ENCODE measurements around the gene RAB2B.
"Not testable (repeated sequence)": the region's sequence is repeated elsewhere in the genome, so short reads cannot be mapped to it uniquely, and the experiment has no call there.

The RAB2B gene

DNA sequence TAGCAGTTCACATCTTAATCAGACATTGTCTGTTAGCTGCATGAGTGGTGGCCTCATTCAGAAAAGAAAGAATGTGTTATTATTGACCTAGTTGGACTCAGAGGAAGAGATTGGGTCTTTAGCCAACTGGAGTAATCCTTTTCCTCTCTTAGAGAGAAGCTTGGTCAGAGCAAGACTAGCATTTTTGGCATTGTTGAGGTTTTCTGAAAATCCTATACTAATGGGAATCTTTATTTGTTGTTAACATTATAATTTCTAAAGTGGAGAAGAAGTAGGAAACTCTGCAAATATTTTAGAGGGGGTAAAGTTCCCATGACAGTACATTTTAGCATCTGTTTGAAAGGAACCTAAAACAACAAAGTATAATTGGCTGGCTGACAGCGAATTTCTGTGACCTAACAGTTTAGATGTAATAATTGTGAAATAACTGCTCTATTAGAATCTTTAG is 9.9 kb upstream of the RAB2B start:
- DNase-seq (ENCODE audit: low read depth): no peak

DNA sequence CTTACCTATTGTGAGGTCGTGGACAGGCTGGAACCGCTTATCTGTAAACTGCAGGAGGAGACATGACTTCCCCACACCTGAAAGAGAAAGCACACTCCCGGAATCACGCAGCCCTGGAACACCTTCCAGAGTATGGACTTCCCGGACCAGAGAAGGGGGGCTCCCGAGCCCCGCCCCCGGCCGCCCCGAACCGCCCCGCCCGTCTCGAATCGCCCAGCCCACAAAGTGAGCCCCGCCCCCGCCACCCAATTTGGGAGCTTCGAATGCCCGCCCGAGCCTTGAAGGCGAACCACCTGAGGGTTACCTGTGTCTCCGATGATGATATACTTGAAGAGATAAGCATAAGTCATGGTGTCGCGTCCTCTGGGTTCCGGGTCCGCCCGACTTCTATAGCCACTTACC is 235 bp downstream of the RAB2B start:
- peak; percentile 74 for DNase-seq (ENCODE audit: low read depth)

DNA sequence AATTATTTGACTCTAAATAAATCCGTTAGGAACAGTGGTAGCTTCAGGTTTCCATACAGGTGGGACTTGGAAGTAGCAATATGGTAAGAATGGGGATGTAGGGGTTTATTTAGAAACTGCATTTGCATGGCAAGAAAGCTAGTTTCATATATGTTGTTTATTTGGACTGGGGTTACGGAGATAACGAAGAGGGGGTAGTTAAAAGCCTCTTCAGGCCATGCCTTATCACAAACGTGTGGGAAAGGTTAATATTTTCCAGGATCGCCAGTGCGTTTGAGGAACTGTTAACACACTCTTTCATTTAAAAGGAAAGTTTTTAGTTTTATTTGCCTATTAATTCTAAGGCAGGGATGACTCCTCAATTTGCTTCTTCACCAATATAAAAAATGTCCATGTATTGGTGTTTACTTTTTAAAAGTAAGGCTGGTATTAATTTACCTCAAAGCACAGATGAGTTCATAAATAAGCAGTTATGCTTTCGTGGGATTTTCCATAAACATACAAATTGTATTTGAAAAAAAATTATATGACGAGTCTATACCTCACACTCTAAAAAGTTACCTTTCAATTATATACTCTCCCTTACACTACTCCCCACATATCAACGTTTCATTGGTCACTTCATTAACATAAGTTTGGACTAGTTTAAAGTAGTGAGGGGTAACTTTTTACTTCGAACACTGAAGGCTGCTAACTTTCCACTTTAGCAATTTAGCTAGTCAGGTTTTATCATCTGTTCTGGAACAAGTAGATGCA is 814 bp downstream of the RAB2B start:
- no peak for DNase-seq (ENCODE audit: low read depth)

DNA sequence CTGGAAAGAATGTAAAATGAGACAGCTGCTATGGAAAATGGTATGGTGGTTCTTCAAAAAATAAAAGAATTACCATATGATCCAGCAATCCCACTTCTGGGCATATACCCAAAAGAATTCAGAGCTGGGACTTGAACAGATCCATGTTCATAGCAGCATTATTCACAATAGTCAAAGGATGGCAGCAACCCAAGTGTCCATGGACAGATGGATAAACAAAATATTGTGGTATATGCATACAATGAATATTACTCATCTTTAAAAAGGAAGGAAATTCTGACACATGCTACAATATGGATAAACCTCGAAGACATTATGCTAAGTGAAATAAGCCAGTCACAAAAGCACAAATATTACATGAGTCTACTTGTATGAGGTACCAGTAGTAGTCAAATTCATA is 9.1 kb downstream of the RAB2B start:
- DNase-seq (ENCODE audit: low read depth): no peak

DNA sequence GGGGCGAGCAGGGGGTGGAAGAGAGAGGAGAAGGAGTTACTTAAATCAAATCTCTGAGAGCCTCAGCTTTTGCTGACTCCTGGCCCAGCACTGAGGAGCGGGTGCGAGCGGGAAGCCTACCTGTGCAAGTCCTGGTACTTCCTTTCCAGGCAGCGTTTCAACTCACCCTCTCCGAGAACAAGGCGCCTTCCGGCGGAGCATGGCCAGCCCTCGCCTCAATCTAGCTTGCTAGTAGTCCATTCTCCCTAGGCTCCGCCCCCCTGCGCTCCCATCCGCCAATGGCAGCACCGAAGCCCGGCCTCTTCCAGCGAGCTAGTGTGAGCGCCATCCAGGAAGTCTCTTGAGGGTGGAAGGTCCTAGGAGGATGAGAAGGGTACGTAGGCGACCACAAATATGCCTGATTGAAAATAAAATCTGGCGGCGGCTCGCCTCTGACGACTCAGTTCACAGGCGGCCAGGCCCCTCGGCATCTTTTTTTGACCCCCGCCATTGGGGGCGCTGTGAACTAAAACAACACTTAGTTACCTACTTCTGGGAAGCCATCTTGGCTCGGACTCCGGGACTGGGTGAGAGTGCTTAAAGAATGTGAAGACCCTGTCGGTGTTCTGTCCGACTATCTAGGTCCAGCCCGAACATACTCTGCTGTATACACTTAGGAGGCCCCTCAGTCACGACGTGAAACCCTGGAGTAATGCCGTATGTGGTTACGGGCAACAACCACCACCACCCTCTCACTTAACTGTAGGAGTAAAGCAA is 20.7 kb downstream of the RAB2B start, which contains the start of gene CHD8:
CHD8 (minus strand) TSS at position 212 of the 756 bp plus-strand sequence. CDS start 24,480 bp downstream, outside the sequence.
- DNase-seq (ENCODE audit: low read depth): peak; percentile 98

DNA sequence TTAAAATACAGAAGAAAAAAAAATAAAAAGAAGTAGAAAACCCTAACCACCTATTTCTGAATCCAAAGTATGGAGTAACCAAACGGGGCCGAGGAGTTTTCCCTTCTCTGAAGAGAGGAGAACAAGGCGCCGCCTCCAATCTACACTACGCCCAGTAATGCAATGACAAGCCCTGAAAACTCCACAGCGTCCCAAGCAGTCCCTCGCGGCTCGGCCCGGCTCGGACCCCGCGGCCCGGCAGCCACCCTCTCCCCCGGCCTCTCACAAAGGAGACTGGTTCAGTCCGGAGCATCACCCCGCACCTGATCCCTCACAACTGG is 21.2 kb downstream of the RAB2B start:
- DNase-seq (ENCODE audit: low read depth): no peak

DNA sequence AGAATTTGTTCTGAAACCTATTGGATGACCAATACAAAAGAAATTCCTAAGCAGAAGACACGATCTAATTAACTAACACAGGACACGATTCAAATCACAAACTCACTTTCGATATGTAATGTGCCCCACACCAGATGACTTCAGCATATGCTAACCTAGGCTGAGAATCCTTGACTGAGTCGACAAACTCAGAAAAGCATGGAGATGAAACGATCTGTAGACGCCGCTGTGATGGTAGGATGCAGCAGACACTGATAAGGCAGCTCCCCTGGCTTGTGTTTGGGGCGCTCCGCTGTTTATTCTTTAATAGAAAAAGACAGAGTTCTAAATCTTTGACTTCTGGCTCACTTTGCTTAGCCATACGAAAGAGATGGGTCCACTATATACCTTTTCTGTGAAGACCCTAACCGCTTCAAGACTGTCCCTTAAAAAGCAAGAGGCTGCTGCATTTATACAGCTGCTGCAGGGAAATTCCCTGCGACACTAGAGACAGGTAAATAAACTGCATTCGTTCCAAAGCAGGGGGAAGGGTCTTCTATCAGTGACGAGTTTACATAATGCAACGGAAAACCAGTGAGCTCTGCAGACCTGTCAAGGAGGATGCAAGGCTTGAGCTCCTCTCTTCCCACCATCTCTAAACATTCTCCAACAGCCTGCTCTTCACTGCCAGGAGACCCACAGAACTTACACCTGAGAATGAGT is 21.8 kb downstream of the RAB2B start:
- no peak for DNase-seq (ENCODE audit: low read depth)

DNA sequence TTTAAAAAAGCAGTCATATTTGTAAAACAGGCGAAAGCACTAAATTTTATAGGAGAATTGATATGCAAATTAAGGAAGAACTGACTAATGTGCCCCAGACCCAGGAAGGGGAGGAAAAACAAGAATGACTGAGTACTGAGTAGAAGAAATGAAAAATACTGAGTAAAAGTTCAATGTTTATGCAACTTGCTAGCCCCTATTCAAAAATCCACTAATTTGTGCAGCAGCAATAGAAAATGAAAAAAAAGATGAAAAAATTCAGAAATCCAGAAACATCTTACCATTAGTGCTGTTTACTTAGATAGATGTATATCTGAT is 26.9 kb downstream of the RAB2B start:
- DNase-seq (ENCODE audit: low read depth): no peak

DNA sequence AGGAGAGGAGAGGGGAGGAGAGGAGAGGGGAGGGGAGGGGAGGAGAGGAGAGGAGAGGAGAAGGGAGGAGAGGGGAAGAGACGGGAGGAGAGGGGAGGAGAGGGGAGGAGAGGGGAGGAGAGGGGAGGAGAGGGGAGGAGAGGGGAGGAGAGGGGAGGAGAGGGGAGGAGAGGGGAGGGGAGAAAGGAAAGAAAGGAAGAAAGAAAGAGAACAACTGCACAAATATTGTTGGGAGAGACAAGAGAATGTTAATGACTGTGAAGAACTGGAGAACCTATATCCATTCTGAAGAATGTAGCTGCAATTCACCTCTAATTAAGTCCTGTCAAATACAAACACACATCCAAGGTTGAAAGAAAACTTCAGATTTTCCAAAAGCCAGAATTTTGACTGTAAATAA is 34.1 kb downstream of the RAB2B start:
- not testable (repeated sequence) for DNase-seq (ENCODE audit: low read depth)

DNA sequence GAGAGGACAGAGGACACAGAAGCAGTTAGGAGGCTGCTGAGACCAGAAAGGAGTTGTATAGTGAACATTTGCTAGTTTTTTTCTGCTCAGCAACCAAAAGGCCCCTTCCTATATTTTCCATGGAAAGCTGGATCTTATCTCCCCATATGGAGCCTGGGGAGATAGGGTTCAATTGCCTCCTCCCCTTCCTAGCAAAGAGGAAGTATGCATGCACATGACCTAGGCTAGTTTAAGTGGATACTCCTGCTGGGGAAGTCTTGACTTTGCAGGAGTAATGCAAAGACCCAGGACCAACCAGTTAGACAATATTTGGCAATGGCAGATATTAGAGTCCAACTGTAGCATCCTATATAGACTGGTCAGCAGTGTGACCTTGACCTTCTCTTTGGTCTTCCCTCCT is 35.9 kb downstream of the RAB2B start:
- no peak for DNase-seq (ENCODE audit: low read depth)

DNA sequence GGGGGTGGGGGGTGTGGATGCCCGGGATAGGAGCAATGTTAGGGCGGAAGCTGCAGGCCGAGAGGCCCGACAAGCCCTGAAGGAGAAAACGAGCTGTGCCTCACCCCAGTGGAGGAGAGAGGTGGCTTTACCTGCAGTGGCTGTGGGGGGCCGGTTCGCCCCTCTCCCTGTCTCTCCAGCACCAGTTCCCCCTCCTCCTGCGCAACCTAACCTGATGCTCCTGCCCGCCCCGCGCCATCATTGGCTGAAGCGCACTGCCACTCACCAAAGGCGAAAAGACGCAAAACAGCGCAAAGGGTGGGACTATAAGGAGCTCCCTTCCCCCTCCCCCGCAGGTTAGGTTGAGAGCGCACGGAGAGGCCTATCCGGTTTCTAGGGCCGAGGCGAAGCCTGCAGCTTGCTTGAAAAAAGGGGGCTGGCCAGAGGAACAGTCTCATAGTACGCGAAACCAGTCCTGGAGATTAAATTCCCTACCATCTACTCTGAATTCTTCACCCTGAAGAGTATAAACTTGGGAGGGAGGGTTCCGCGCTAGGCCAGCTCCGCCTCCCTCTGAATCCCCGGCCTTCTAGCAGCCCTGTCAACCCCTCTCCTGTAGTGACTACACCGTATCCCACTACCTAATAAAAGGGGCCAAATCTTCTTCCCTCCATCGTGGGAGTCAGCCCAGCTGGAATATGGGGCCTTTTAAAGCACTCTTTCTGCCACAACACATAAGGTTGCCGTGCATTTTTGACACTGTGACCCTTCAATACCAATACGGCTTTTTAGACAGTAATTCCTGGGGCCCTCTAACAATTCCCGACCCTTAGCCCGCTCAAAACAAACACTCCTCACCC is 39.5 kb downstream of the RAB2B start:
- DNase-seq (ENCODE audit: low read depth): peak; percentile 98

DNA sequence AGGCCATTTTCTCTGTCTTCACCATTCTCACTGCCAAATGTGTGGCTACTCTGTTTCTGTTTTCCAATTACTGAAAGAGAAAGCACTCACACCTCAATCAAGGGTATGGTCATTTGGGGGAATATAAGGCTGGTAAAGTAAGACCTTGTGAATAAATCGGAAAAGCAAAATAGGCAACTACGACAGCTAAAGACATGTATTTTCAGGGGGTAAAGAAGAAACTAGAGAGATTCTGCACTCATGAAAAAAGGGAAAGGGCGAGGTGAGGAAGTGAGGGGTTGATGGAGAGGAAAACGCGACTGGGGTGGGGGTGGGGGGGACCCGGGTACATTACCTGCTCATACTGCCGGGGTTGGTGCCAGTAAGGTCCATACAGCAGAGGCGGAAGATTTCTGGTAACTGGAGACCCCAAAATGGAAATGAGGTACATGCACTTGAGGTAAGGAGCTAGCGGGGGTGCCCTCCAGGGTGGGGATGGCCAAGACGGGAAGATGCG is 40.1 kb downstream of the RAB2B start:
- no peak for DNase-seq (ENCODE audit: low read depth)

DNA sequence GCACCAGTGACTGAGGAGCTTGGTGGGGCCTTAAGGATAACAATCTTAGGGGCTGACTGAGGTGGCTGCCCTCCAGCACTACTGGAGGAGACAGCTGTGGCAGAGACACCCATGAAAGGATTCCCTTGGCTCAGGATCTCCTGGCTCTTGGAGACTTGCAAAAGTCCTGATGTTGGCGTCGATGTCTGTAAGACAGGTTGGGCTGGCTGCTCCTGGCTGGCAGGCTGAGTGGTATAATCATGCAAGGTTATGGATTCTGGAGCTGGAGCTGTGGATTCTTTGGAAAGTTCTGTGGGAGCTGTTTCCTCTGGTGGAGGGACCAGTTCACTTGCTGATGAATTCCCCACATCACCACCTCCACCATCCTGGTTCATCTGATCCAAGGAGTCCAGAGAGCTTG is 45.6 kb downstream of the RAB2B start:
- DNase-seq (ENCODE audit: low read depth): no peak

DNA sequence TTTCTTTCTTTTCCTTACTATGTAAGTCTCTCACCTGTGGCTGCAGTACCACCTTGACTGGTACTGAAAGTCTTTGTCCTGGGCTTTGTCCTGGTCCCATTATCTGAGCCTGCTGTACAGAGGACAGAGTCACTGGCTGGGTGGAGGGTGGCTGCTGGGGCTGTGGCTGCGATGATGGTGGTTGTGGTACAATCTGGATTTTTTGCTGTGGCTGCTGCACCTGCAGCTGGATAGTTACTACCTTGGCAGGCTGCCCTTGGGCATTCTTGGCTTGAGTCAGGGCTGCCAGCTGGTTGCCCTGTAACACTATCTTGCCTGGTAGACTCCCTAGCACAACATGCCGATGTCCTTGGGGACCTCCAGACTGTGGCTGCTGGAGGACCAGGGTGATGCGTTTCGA is 47.8 kb downstream of the RAB2B start:
- DNase-seq (ENCODE audit: low read depth): no peak

DNA sequence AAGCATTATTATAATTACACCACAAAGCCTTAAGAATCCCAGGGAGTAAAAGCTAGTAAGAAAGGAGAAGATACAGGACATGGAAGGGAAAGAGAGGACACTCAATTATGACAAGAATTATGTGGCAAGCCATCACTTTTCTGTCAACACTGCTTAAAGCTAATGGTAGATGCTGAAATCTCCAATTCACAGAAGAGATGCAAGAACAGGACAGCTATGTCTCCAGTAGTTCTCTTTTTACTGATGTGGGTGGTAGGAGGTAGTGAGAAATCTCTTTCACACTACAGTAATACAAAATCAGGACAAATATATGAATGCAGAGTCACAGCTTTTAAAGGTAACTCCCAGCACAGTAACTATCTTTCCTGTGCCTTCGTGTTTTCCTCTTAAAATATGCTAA is 50.1 kb downstream of the RAB2B start:
- DNase-seq (ENCODE audit: low read depth): no peak

DNA sequence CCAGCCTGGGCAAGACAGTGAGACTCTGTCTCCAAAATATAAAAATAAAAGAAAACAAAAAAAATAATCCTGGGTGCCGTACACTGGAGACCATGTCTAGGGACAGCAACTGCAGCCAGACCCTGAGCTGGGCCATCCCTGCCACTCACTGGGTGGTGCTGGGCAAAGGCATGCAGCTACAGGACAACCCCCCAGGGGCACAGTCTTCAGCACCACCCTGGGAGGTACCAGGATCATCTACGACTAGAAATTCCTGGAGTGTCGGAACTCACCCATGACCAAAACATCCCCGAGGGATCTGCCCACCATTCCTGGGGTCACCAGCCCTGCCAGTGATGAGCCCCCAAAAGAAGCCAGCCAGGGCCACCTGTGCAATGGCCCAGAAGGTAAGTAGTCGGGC is 57.2 kb downstream of the RAB2B start:
- no peak for DNase-seq (ENCODE audit: low read depth)

DNA sequence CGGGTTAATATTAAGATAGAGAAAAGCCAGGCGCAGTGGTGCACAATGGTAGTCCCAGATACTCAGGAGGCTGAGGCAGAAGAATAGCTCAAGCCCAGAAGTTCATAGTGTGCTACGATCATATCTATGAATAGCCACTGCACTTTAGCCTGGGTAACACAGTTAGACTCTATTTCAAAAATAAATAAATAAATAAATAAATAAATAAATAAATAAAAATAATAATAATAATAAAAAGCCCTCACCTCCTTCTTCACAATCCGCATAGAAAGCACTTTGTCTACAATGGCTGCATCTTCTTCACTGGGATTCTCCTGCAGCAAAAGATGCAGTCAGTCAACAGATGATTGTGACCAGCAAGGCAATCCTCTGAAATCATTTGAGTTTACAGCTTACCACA is 61.4 kb downstream of the RAB2B start:
- DNase-seq (ENCODE audit: low read depth): no peak

DNA sequence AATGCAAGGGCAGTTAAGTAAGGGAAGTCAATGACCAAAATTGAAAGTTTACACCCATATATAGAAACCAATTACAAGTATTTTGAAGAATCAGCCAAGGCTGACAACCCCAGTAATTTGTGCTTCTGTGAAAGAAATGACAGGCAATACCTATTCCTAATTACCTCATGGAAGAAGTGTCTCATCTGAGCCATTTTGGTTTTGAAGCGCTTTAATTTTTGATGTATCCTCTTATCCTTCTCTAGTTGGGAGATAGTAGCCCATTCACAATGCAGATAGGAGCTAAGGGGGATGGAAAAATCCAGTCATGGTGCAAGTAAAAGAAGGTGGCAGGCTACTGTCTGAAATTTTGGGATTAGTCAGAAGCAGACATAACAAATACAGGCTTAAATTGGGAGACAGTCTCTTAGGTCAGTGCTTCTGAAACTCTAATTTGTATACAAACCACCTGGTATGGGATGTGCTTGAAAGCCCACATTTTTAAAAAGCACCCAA is 62.6 kb downstream of the RAB2B start:
- no peak for DNase-seq (ENCODE audit: low read depth)
